Endothelial cell of umbilical vein (primary cell): ENCODE results near the gene RPS5. TPM values are rescaled to one million over a fixed set of nuclear protein-coding genes. Genes with fewer than 3 reads are reported as not detected.

ENCODE experiments used
- BruUV-seq: library from RNA; stranded (reverse); fragments of 400-500 nt; replicated peaks from 2 replicates; lab custom pipeline; 2021; lab: Mats Ljungman, UMichigan
- CTCF ChIA-PET: fragments of 300-600, 350-600 bp; sonication (Branson Sonifier 250); formaldehyde crosslinking; loops from one replicate; lab custom pipeline; 2021; ENCODE audit warnings: antibody characterized with exemption, inconsistent platforms; lab: Charles Lee
- POLR2A ChIA-PET: fragments of 300-600, 350-600 bp; sonication (Branson Sonifier 250); formaldehyde crosslinking; loops from one replicate; lab custom pipeline; 2021; ENCODE audit warnings: antibody characterized with exemption, inconsistent platforms; lab: Charles Lee
- DNase-seq: peaks from one replicate; pipeline ENCODE4 v3.0.0-alpha.2; 2011; ENCODE audit warnings: low read depth, low spot score
- FAIRE-seq: peaks from 2 replicates; lab custom pipeline; 2011; peaks lifted over from hg19 to GRCh38; lab: Jason Lieb, UNC
- H2AFZ ChIP-seq: 2 replicates; pipeline ENCODE4 v1.6.0; 2012; ENCODE audit warnings: low read depth, low read length, control low read depth, inconsistent platforms
- H3K27ac ChIP-seq: 2 replicates; pipeline ENCODE4 v1.5.1; 2011; ENCODE audit warnings: low read depth, mild to moderate bottlenecking, control low read depth, low read length, moderate library complexity; ENCODE audit not compliant: insufficient read depth
- H3K27me3 ChIP-seq, 2 experiments: 2 replicates each; pipeline versions ENCODE4 v1.6.0 to v1.6.1; 2011; ENCODE audit warnings: low read length in 2 of 2, mixed read lengths in 1 of 2; ENCODE audit not compliant: control insufficient read depth in 2 of 2, insufficient read depth in 2 of 2
- H3K36me3 ChIP-seq, 2 experiments: 2 replicates in 1 of 2; 3 replicates in 1 of 2; pipeline ENCODE4 v1.5.1; 2011; ENCODE audit warnings: low read length in 2 of 2, mild to moderate bottlenecking in 1 of 2, moderate library complexity in 1 of 2; ENCODE audit not compliant: control insufficient read depth in 2 of 2, insufficient read depth in 2 of 2; ENCODE audit errors: extremely low read depth in 1 of 2
- H3K4me1 ChIP-seq: 3 replicates; pipeline ENCODE4 v1.5.1; 2011; ENCODE audit warnings: mild to moderate bottlenecking, low read length; ENCODE audit not compliant: control insufficient read depth, insufficient read depth; ENCODE audit errors: extremely low read depth
- H3K4me2 ChIP-seq: 2 replicates; pipeline ENCODE4 v1.6.1; 2011; ENCODE audit warnings: low read length, control low read depth, mixed read lengths; ENCODE audit not compliant: insufficient read depth
- H3K4me3 ChIP-seq, 3 experiments: fragments of 200-600 bp in 1 of 3; sonication (generic), shearing (Covaris generic) in 1 of 3; replicated peaks in 1 of 3; 2 replicates each; pipeline ENCODE4 v1.5.1; 2011 to 2016; ENCODE audit warnings: control low read depth in 3 of 3, low read length in 3 of 3, mild to moderate bottlenecking in 2 of 3, inconsistent platforms in 1 of 3, low read depth in 1 of 3, moderate library complexity in 1 of 3; ENCODE audit not compliant: insufficient read depth in 1 of 3
- H3K79me2 ChIP-seq: 2 replicates; pipeline ENCODE4 v1.6.0; 2012; ENCODE audit warnings: low read length, inconsistent platforms; ENCODE audit not compliant: control insufficient read depth, insufficient read depth
- H3K9ac ChIP-seq: replicated peaks from 2 replicates; pipeline ENCODE3; 2011; ENCODE audit warnings: low read length, control low read depth; ENCODE audit not compliant: insufficient read depth; ENCODE audit errors: extremely low read depth
- H3K9me1 ChIP-seq: replicated peaks from 3 replicates; pipeline ENCODE4 v1.6.0; 2011; ENCODE audit warnings: mild to moderate bottlenecking, low read length; ENCODE audit not compliant: control insufficient read depth, insufficient read depth; ENCODE audit errors: extremely low read depth
- H3K9me3 ChIP-seq: replicated peaks from 2 replicates; pipeline ENCODE4 v1.5.1; 2012; ENCODE audit warnings: low read length, inconsistent platforms; ENCODE audit not compliant: control insufficient read depth, insufficient read depth
- H4K20me1 ChIP-seq: replicated peaks from 2 replicates; pipeline ENCODE3; 2011; ENCODE audit warnings: mild to moderate bottlenecking, low read length; ENCODE audit not compliant: control insufficient read depth, insufficient read depth; ENCODE audit errors: extremely low read depth
- EZH2 ChIP-seq: IDR thresholded peaks from 2 replicates; pipeline ENCODE4 v1.6.1; 2012; ENCODE audit warnings: borderline replicate concordance, low read depth, mild to moderate bottlenecking, moderate library complexity, low read length, inconsistent platforms; ENCODE audit not compliant: severe bottlenecking
- FOS ChIP-seq: IDR thresholded peaks from 2 replicates; pipeline ENCODE4 v1.6.1; 2011; ENCODE audit warnings: mild to moderate bottlenecking, low read length, moderate library complexity, borderline replicate concordance; ENCODE audit not compliant: insufficient read depth
- GATA2 ChIP-seq: IDR thresholded peaks from 2 replicates; pipeline ENCODE4 v1.7.0; 2011; ENCODE audit warnings: low read depth, mild to moderate bottlenecking, moderate library complexity, mixed read lengths, low read length; ENCODE audit not compliant: insufficient read length, insufficient read depth
- JUN ChIP-seq: IDR thresholded peaks from 2 replicates; pipeline ENCODE4 v1.6.1; 2011; ENCODE audit warnings: borderline replicate concordance, low read depth; ENCODE audit not compliant: insufficient read length, insufficient read depth
- MAX ChIP-seq: IDR thresholded peaks from 2 replicates; pipeline ENCODE4 v1.6.1; 2011; ENCODE audit not compliant: insufficient read depth, insufficient read length
- MYC ChIP-seq: IDR thresholded peaks from one replicate; pipeline ENCODE4 v1.6.1; 2011; ENCODE audit warnings: mild to moderate bottlenecking, low read depth, low read length
- POLR2A ChIP-seq: IDR thresholded peaks from 2 replicates; pipeline ENCODE4 v1.6.1; 2012; ENCODE audit warnings: low read depth, mild to moderate bottlenecking, control low read depth, low read length
- POLR2AphosphoS5 ChIP-seq: IDR thresholded peaks from 2 replicates; pipeline ENCODE4 v1.6.1; 2012; ENCODE audit warnings: low read depth, mild to moderate bottlenecking, control low read depth, low read length, moderate library complexity; ENCODE audit not compliant: insufficient read depth
- dilution Hi-C: fragments of 300-500 bp; cut with MboI; formaldehyde crosslinking; loops from one replicate; pipeline ENCODE4 v1.15.0; 2019; ENCODE audit warnings: low sequenced_read_pairs; ENCODE audit not compliant: extremely low pct_ligation_motif_present
- intact Hi-C: fragments of 100-400 bp; cut with micrococcal nuclease; formaldehyde crosslinking; loops from one replicate; pipeline ENCODE4 v1.10.0; 2022
- polyA plus RNA-seq, 4 experiments: library from polyadenylated mRNA; depleted of rRNA in 3 of 4; stranded (reverse) in 3 of 4; unstranded in 1 of 4; fragments of >200 nt; gene quantifications; 2 replicates each; pipeline versions ENCODE4 v1.2.1 to v1.2.3, GENCODE V29; 2011 to 2012; ENCODE audit warnings: missing spikeins in 1 of 4
- total RNA-seq: library from RNA; stranded (reverse); gene quantifications from 2 replicates; pipeline ENCODE4 v1.2.3, GENCODE V29; 2021
- TF ChIP-seq, protein P1 (sequence below), 2 donors: IDR thresholded peaks; 1 replicate in 1 of 2; 2 replicates in 1 of 2; pipeline ENCODE4 v1.5.1; 2011; ENCODE audit warnings: low read length in 2 of 2, mild to moderate bottlenecking in 2 of 2, moderate library complexity in 2 of 2, control low read depth in 1 of 2, inconsistent platforms in 1 of 2, low read depth in 1 of 2; ENCODE audit not compliant: insufficient read depth in 1 of 2; ENCODE audit errors: extremely low read depth in 1 of 2

RPS5 gene
- total and polyA plus RNA-seq, 2 donors (not counting 3 experiments of a cell fraction or from before 2014, with no cell fraction given), result 993 to 3,430 TPM

DNA sequence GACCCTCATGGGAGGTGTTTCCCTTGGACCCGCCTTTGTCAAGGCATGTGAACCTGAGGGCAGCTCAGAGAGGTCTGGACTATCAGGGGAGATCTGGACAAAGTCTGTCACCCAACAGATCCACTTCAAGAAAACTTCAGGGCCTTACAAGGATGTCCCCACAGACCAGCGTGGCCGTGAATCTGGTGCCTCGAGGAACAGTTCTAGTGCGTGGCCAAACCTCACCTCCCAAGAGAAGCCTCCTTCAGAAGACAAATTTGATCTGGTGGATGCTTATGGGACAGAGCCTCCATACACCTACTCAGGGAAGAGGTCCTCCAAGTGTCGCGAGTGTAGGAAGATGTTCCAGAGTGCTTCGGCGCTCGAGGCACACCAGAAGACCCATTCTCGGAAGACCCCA, 48.7 kb upstream of the RPS5 start:
- Histone ChIP-seq H3K27ac (no peak overlapping the region), H3K4me1 (no peaks in the 10 kb centered on the region), H4K20me1 (no peaks in the 10 kb centered on the region), H3K79me2 (no peaks in the 10 kb centered on the region), H3K27me3 (no peaks in the 10 kb centered on the region), H3K9me1 (no peaks in the 10 kb centered on the region), H3K9me3 (peaks cover 2% of the 10 kb centered on the region), H2AFZ (no peak overlapping the region), H3K4me2 (no peak overlapping the region), H3K9ac (no peak overlapping the region), H3K4me3 (no peak overlapping the region), H3K36me3 (peaks cover 0 to 22% of the 10 kb centered on the region in 2 experiments)
- dilution Hi-C loops (no loop called here), intact Hi-C loops (no loop called here)
- FAIRE-seq, result no peak
- POLR2A ChIA-PET, result no interaction called here
- CTCF ChIA-PET, result no interaction called here
- TF ChIP-seq MYC (no peak), FOS (no peak), POLR2A (no peak), EZH2 (no peak), JUN (no peak), GATA2 (no peak), MAX (no peak), POLR2AphosphoS5 (no peak)
- TF ChIP-seq, protein P1, sequence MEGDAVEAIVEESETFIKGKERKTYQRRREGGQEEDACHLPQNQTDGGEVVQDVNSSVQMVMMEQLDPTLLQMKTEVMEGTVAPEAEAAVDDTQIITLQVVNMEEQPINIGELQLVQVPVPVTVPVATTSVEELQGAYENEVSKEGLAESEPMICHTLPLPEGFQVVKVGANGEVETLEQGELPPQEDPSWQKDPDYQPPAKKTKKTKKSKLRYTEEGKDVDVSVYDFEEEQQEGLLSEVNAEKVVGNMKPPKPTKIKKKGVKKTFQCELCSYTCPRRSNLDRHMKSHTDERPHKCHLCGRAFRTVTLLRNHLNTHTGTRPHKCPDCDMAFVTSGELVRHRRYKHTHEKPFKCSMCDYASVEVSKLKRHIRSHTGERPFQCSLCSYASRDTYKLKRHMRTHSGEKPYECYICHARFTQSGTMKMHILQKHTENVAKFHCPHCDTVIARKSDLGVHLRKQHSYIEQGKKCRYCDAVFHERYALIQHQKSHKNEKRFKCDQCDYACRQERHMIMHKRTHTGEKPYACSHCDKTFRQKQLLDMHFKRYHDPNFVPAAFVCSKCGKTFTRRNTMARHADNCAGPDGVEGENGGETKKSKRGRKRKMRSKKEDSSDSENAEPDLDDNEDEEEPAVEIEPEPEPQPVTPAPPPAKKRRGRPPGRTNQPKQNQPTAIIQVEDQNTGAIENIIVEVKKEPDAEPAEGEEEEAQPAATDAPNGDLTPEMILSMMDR (IDR thresholded peaks at IDR 0.05; ENCODE audit: extremely low read depth in 1 of 2, insufficient read depth in 1 of 2, low read depth in 1 of 2, low read length in 2 of 2), result no peak
- no TSS peak for BruUV-seq
- no peak for DNase-seq
